H1 (cell line): ENCODE data around the gene CDYL. TPM values are rescaled to one million over a fixed set of nuclear protein-coding genes. Genes with fewer than 3 reads are reported as not detected.

Experiments used
- CTCF ChIA-PET: fragments of 300-600 bp; sonication (Branson Sonifier 250); formaldehyde crosslinking; loops from one replicate; lab custom pipeline; 2021; ENCODE audit not compliant: partially characterized antibody; lab: Charles Lee
- POLR2A ChIA-PET: fragments of 300-600 bp; sonication (Branson Sonifier 250); formaldehyde crosslinking; loops from one replicate; lab custom pipeline; 2021; ENCODE audit warnings: inconsistent platforms; ENCODE audit not compliant: partially characterized antibody; lab: Charles Lee
- DNase-seq, 2 experiments: peaks; one replicate each; pipeline versions ENCODE4 v3.0.0 to v3.0.0-alpha.2; 2010 to 2022; ENCODE audit warnings: low spot score in 2 of 2, low read depth in 1 of 2, mixed read lengths in 1 of 2
- FAIRE-seq: peaks from 2 replicates; lab custom pipeline; 2011; peaks lifted over from hg19 to GRCh38; lab: Jason Lieb, UNC
- H2AFZ ChIP-seq: 2 replicates; pipeline ENCODE4 v1.8.1; 2012; ENCODE audit warnings: low read length, inconsistent platforms
- H2AK5ac ChIP-seq: 2 replicates; pipeline ENCODE4 v1.6.1; 2013; ENCODE audit warnings: low read depth, low read length
- H2BK120ac ChIP-seq: replicated peaks from 2 replicates; pipeline ENCODE3; 2013; ENCODE audit warnings: low read depth, low read length, inconsistent platforms
- H2BK12ac ChIP-seq: 2 replicates; pipeline ENCODE4 v1.6.1; 2013; ENCODE audit warnings: low read depth, low read length
- H2BK15ac ChIP-seq: 2 replicates; pipeline ENCODE4 v1.6.1; 2013; ENCODE audit warnings: low read length
- H2BK20ac ChIP-seq: 2 replicates; pipeline ENCODE4 v1.6.1; 2013; ENCODE audit warnings: low read length
- H2BK5ac ChIP-seq: 2 replicates; pipeline ENCODE4 v1.6.1; 2013; ENCODE audit warnings: low read depth, low read length
- H3K14ac ChIP-seq: 2 replicates; pipeline ENCODE4 v1.6.1; 2013; ENCODE audit warnings: inconsistent platforms; ENCODE audit not compliant: insufficient read length
- H3K18ac ChIP-seq: 2 replicates; pipeline ENCODE4 v1.6.1; 2013; ENCODE audit warnings: low read length; ENCODE audit errors: extremely low read depth
- H3K23ac ChIP-seq: 2 replicates; pipeline ENCODE4 v1.6.1; 2013; ENCODE audit warnings: inconsistent platforms; ENCODE audit not compliant: insufficient read length
- H3K23me2 ChIP-seq: 2 replicates; pipeline ENCODE4 v1.6.1; 2013; ENCODE audit warnings: low read depth, low read length
- H3K27ac ChIP-seq: 2 replicates; pipeline ENCODE4 v1.6.1; 2011; ENCODE audit warnings: low read depth, low read length, inconsistent platforms
- H3K27me3 ChIP-seq, 4 experiments: replicated peaks in 1 of 4; 1 replicate in 1 of 4; 2 replicates in 3 of 4; pipeline versions ENCODE4 v1.6.1 to v1.8.1; 2011 to 2013; ENCODE audit warnings: low read length in 3 of 4, mild to moderate bottlenecking in 3 of 4, inconsistent platforms in 2 of 4, mixed read lengths in 2 of 4, moderate library complexity in 1 of 4; ENCODE audit not compliant: control insufficient read depth in 3 of 4, insufficient read depth in 3 of 4; ENCODE audit errors: extremely low read depth in 1 of 4
- H3K36me3 ChIP-seq, 4 experiments: 2 replicates each; pipeline versions ENCODE4 v1.6.1 to v1.8.1; 2011 to 2013; ENCODE audit warnings: mild to moderate bottlenecking in 4 of 4, low read length in 3 of 4, moderate library complexity in 2 of 4, control low read depth in 1 of 4, inconsistent platforms in 1 of 4; ENCODE audit not compliant: insufficient read depth in 4 of 4, control insufficient read depth in 2 of 4
- H3K4ac ChIP-seq: replicated peaks from 2 replicates; pipeline ENCODE3; 2013; ENCODE audit warnings: low read length, low read depth, mixed read lengths, inconsistent platforms; ENCODE audit not compliant: insufficient read length
- H3K4me1 ChIP-seq, 4 experiments: replicated peaks in 1 of 4; 1 replicate in 1 of 4; 2 replicates in 3 of 4; pipeline versions ENCODE4 v1.6.1 to v1.8.1; 2011 to 2013; ENCODE audit warnings: low read length in 3 of 4, inconsistent platforms in 2 of 4, mixed read lengths in 1 of 4; ENCODE audit not compliant: insufficient read depth in 4 of 4, control insufficient read depth in 3 of 4
- H3K4me2 ChIP-seq, 2 experiments: 2 replicates each; pipeline versions ENCODE4 v1.6.1 to v1.8.1; 2011 to 2013; ENCODE audit warnings: low read depth in 2 of 2, low read length in 2 of 2, control low read depth in 1 of 2, inconsistent platforms in 1 of 2, mild to moderate bottlenecking in 1 of 2; ENCODE audit not compliant: insufficient read depth in 1 of 2
- H3K4me3 ChIP-seq, 4 experiments: fragments of 200-600, 300-600 bp in 1 of 4; sonication (generic), shearing (Covaris generic), sonication (Bioruptor Twin) in 1 of 4; 2 replicates each; pipeline versions ENCODE4 v1.5.1 to v1.8.1; 2011 to 2016; ENCODE audit warnings: low read length in 4 of 4, low read depth in 3 of 4, control low read depth in 2 of 4, inconsistent platforms in 2 of 4, mild to moderate bottlenecking in 2 of 4, mixed read lengths in 1 of 4, moderate library complexity in 1 of 4; ENCODE audit not compliant: insufficient read depth in 2 of 4; ENCODE audit errors: extremely low read depth in 1 of 4
- H3K56ac ChIP-seq: replicated peaks from 2 replicates; pipeline ENCODE3; 2013; ENCODE audit warnings: low read depth, mild to moderate bottlenecking, mixed read lengths, low read length, inconsistent platforms; ENCODE audit not compliant: insufficient read length
- H3K79me1 ChIP-seq: 2 replicates; pipeline ENCODE4 v1.6.1; 2013; ENCODE audit warnings: low read depth, low read length, control low read depth
- H3K79me2 ChIP-seq, 2 experiments: 2 replicates each; pipeline versions ENCODE4 v1.6.1 to v1.8.1; 2012 to 2013; ENCODE audit warnings: low read length in 2 of 2, mild to moderate bottlenecking in 2 of 2, inconsistent platforms in 1 of 2; ENCODE audit not compliant: insufficient read depth in 2 of 2, control insufficient read depth in 1 of 2
- H3K9ac ChIP-seq, 4 experiments: replicated peaks in 1 of 4; 1 replicate in 1 of 4; 2 replicates in 3 of 4; pipeline versions ENCODE4 v1.6.1 to v1.8.1; 2011 to 2013; ENCODE audit warnings: low read depth in 3 of 4, low read length in 3 of 4, control low read depth in 2 of 4, mild to moderate bottlenecking in 2 of 4, moderate library complexity in 2 of 4, inconsistent platforms in 1 of 4; ENCODE audit errors: extremely low read depth in 1 of 4
- H3K9me3 ChIP-seq, 2 experiments: 2 replicates each; pipeline versions ENCODE4 v1.6.1 to v1.8.1; 2012 to 2013; ENCODE audit warnings: mild to moderate bottlenecking in 2 of 2, moderate library complexity in 2 of 2, control low read depth in 1 of 2, inconsistent platforms in 1 of 2, low read depth in 1 of 2, low read length in 1 of 2, mixed read lengths in 1 of 2; ENCODE audit not compliant: insufficient read depth in 2 of 2
- H4K20me1 ChIP-seq, 2 experiments: replicated peaks in 1 of 2; 2 replicates each; pipeline versions ENCODE3 to v1.8.1; 2011 to 2013; ENCODE audit warnings: inconsistent platforms in 2 of 2, low read length in 2 of 2, mild to moderate bottlenecking in 1 of 2; ENCODE audit not compliant: insufficient read depth in 2 of 2, control insufficient read depth in 1 of 2
- H4K5ac ChIP-seq: 2 replicates; pipeline ENCODE4 v1.6.1; 2013; ENCODE audit warnings: low read length, low read depth, mixed read lengths, inconsistent platforms; ENCODE audit not compliant: insufficient read length
- H4K8ac ChIP-seq: 2 replicates; pipeline ENCODE4 v1.8.0; 2013; ENCODE audit warnings: mild to moderate bottlenecking, moderate library complexity, low read length, inconsistent platforms; ENCODE audit not compliant: insufficient read depth; ENCODE audit errors: extremely low read depth
- H4K91ac ChIP-seq: replicated peaks from 2 replicates; pipeline ENCODE3; 2013; ENCODE audit warnings: low read length, mixed read lengths, inconsistent platforms; ENCODE audit not compliant: insufficient read length
- BACH1 ChIP-seq: IDR thresholded peaks from 2 replicates; pipeline ENCODE4 v1.6.1; 2012; ENCODE audit warnings: low read length, improper control_type of control experiment
- CBX8 ChIP-seq: fragments of 300-800, 300-1000 bp; sonication (generic); IDR thresholded peaks from 2 replicates; pipeline ENCODE4 v1.7.1; 2016; ENCODE audit warnings: low read depth, low read length, borderline replicate concordance
- CHD2 ChIP-seq: IDR thresholded peaks from 2 replicates; pipeline ENCODE4 v1.6.1; 2012; ENCODE audit warnings: low read length, improper control_type of control experiment
- CREB1 ChIP-seq: IDR thresholded peaks from 2 replicates; pipeline ENCODE4 v1.6.1; 2012; ENCODE audit warnings: inconsistent platforms
- CTCF ChIP-seq, 3 experiments: IDR thresholded peaks; 1 replicate in 2 of 3; 2 replicates in 1 of 3; pipeline versions ENCODE4 v1.5.1 to v1.6.1; 2011; ENCODE audit warnings: low read length in 3 of 3, mild to moderate bottlenecking in 3 of 3, inconsistent platforms in 2 of 3, low read depth in 1 of 3, moderate library complexity in 1 of 3; ENCODE audit not compliant: insufficient read depth in 1 of 3; ENCODE audit errors: control extremely low read depth in 1 of 3
- FOSL1 ChIP-seq: IDR thresholded peaks from 2 replicates; pipeline ENCODE4 v1.6.1; 2011; ENCODE audit warnings: mild to moderate bottlenecking, low read depth, low read length, moderate library complexity; ENCODE audit not compliant: insufficient read depth
- JUND ChIP-seq: IDR thresholded peaks from 2 replicates; pipeline ENCODE4 v1.6.1; 2011; ENCODE audit warnings: mild to moderate bottlenecking, improper control_type of control experiment, low read length
- KDM1A ChIP-seq: fragments of 200-600, 300-600 bp; sonication (generic); IDR thresholded peaks from 2 replicates; pipeline ENCODE4 v1.7.1; 2016; ENCODE audit warnings: mild to moderate bottlenecking, low read length, borderline replicate concordance
- RBBP5 ChIP-seq: IDR thresholded peaks from 2 replicates; pipeline ENCODE4 v1.7.1; 2012; ENCODE audit warnings: low read depth, mild to moderate bottlenecking, inconsistent platforms, low read length, moderate library complexity, borderline replicate concordance
- RNF2 ChIP-seq: fragments of 200-900, 300-1000 bp; sonication (generic); IDR thresholded peaks from 2 replicates; pipeline ENCODE4 v1.7.1; 2016; ENCODE audit warnings: borderline replicate concordance, low read depth, mild to moderate bottlenecking, antibody characterized with exemption, low read length; ENCODE audit not compliant: poor library complexity, severe bottlenecking; ENCODE audit errors: missing control alignments
- SAP30 ChIP-seq: fragments of 300-600 bp; sonication (generic); IDR thresholded peaks from 2 replicates; pipeline ENCODE4 v1.7.1; 2012; ENCODE audit warnings: low read length, moderate library complexity, mild to moderate bottlenecking, inconsistent platforms; ENCODE audit not compliant: insufficient read depth, insufficient replicate concordance
- WGBS, 2 experiments: shearing (Covaris generic) in 1 of 2; methylation state at CpG; one replicate each; pipeline versions ENCODE4 v1.1.6 to v1.1.7; 2013 to 2015; ENCODE audit warnings: low lambda C conversion rate in 2 of 2, mixed read lengths in 2 of 2, inconsistent platforms in 1 of 2, low coverage in 1 of 2, missing lambda C conversion rate in 1 of 2; ENCODE audit not compliant: insufficient replicate concordance in 2 of 2, insufficient coverage in 1 of 2, insufficient read length in 1 of 2; ENCODE audit errors: extremely low coverage in 1 of 2, missing lambda C conversion rate in 1 of 2; 5-methylcytosine and 5-hydroxymethylcytosine counted together
- polyA plus RNA-seq, 7 experiments: library from polyadenylated mRNA; depleted of rRNA in 3 of 7; stranded (reverse) in 5 of 7; unstranded in 2 of 7; fragments of >200 nt in 5 of 7; fragments of 200-250 nt in 2 of 7; gene quantifications; 1 replicate in 5 of 7; 2 replicates in 1 of 7; 4 replicates in 1 of 7; pipeline versions ENCODE4 v1.2.1 to v1.2.3, GENCODE V29; 2011 to 2013; ENCODE audit warnings: missing spikeins in 2 of 7, mixed read lengths in 2 of 7
- total RNA-seq: library from RNA; stranded (reverse); fragmentation: NEBNext Ultra II Directional; extraction: Animal tissue kit (Norgen Biotek cat#: 25700); gene quantifications from 2 replicates; pipeline ENCODE4 v1.2.1, GENCODE V29; 2021

CDYL gene
- total and polyA plus RNA-seq, 2 of the 8 experiments (the other 6 are each of a cell fraction or from before 2014, with no cell fraction given), result 56.4 to 119 TPM

- ChIA-PET POLR2A (no interaction called here), CTCF (interaction anchor here (0.6 to 1.8 kb wide), 10 partner anchors 10 to 155 kb away, joined by 3 to 5 read pairs (median 4); no protein-coding TSS in a partner anchor)
- Histone ChIP-seq H3K4me2 (no peak overlapping the region), H2BK12ac (no peak overlapping the region), H2BK20ac (no peak overlapping the region), H3K9me3 (no peaks in the 10 kb centered on the region), H4K91ac (no peak overlapping the region), H3K9ac (no peak overlapping the region), H3K79me2 (peaks cover 3 to 77% of the 10 kb centered on the region in 2 experiments; a peak in 2 of 4 replicates), H3K23ac (no peak overlapping the region), H4K8ac (no peak overlapping the region), H3K36me3 (peaks cover 0 to 19% (median 3%) of the 10 kb centered on the region in 4 experiments; a peak in 3 of 8 replicates), H3K23me2 (no peaks in the 10 kb centered on the region), H3K4me3 (no peak overlapping the region), H3K18ac (no peak overlapping the region), H3K14ac (no peak overlapping the region), H2AK5ac (no peak overlapping the region), H4K5ac (no peak overlapping the region), H2AFZ (no peak overlapping the region), H2BK15ac (no peak overlapping the region), H2BK5ac (no peak overlapping the region), H3K56ac (no peak overlapping the region), H3K4ac (no peak overlapping the region), H3K79me1 (peaks cover 16% of the 10 kb centered on the region), H3K4me1 (peaks cover under 1 to 6% (median 3%) of the 10 kb centered on the region in 4 experiments; a peak in 4 of 7 replicates), H3K27ac (no peak overlapping the region), H2BK120ac (no peak overlapping the region), H4K20me1 (peaks cover 14 to 18% of the 10 kb centered on the region in 2 experiments), H3K27me3 (no peaks in the 10 kb centered on the region)
- FAIRE-seq, result no peak
- WGBS, 2 experiments, result 97% methylated on average over 9 of the region's 9 CpGs; no CpG with 5 or more reads in 1 of the 2 experiments
- DNase-seq, result no peak
- TF ChIP-seq CTCF (IDR thresholded peaks at IDR 0.05; ENCODE audit: control extremely low read depth in 1 of 3, insufficient read depth in 1 of 3, low read depth in 1 of 3, low read length in 3 of 3) (no peak), CHD2 (no peak), RBBP5 (no peak), SAP30 (no peak), CBX8 (no peak), RNF2 (no peak), BACH1 (no peak), FOSL1 (no peak), JUND (no peak), CREB1 (no peak), KDM1A (no peak)
Measured at GRCh38 chr6:4937414-4937813, 161.2 kb downstream of the CDYL start.
